ENCODE results near the gene ANKRD65. TPM values are rescaled to one million over a fixed set of nuclear protein-coding genes. Genes with fewer than 3 reads are reported as not detected.
"Not testable (repeated sequence)": the region's sequence is repeated elsewhere in the genome, so short reads cannot be mapped to it uniquely, and the experiment has no call there.

Gene ANKRD65
- total RNA-seq, 1 experiment from 2014 or later, result not detected

GRCh38 chr1:1403653-1404052 is 17.4 kb downstream of the ANKRD65 start:
- Histone ChIP-seq H3K9ac (ENCODE audit: low read length) (no peak overlapping the region), H3K4me1 (ENCODE audit: control insufficient read depth in 1 of 2, insufficient read depth in 2 of 2, low read length in 2 of 2) (peaks cover 23 to 50% of the 10 kb centered on the region in 2 experiments), H3K9me3 (ENCODE audit: control insufficient read depth in 1 of 2, insufficient read depth in 1 of 2, low read depth in 1 of 2, low read length in 2 of 2) (no peaks in the 10 kb centered on the region), H2AFZ (ENCODE audit: low read depth, low read length, poor library complexity, severe bottlenecking) (no peak overlapping the region), H3K36me3 (ENCODE audit: control insufficient read depth in 1 of 2, insufficient read depth in 2 of 2, low read length in 2 of 2) (peaks cover 17 to 42% of the 10 kb centered on the region in 2 experiments), H3K27me3 (ENCODE audit: insufficient read depth, low read length) (no peaks in the 10 kb centered on the region), H3K27ac (ENCODE audit: low read depth, low read length) (no peak overlapping the region), H3K4me2 (ENCODE audit: low read length) (no peak overlapping the region), H4K20me1 (ENCODE audit: insufficient read depth) (peaks cover 9% of the 10 kb centered on the region; the same call in 1 of the 2 replicates), H3K9me2 (ENCODE audit: insufficient read depth) (no peaks in the 10 kb centered on the region), H3K79me2 (ENCODE audit: insufficient read depth, low read length) (peaks cover 85% of the 10 kb centered on the region), H3K4me3 (replicated peaks in 1 of 2; ENCODE audit: low read depth in 1 of 2, low read length in 2 of 2) (no peak overlapping the region)
- TF ChIP-seq SP1 (IDR thresholded peaks at IDR 0.05; ENCODE audit: low read depth) (no peak), TCF7L2 (IDR thresholded peaks at IDR 0.05; ENCODE audit: borderline replicate concordance, extremely low read depth, insufficient read depth, insufficient read length) (no peak), POLR2AphosphoS5 (IDR thresholded peaks at IDR 0.05; ENCODE audit: low read depth, low read length) (no peak), CTCF (IDR thresholded peaks at IDR 0.05 in 2 of 3, conservative IDR thresholded peaks at IDR 0.05 in 1 of 3; ENCODE audit: borderline replicate concordance in 1 of 3, insufficient read depth in 1 of 3, low read depth in 2 of 3, low read length in 2 of 3) (no peak), ZFX (IDR thresholded peaks at IDR 0.05) (no peak), RAD21 (IDR thresholded peaks at IDR 0.05; ENCODE audit: low read depth) (no peak)
- BruUV-seq (replicated peaks), result no TSS peak
- intact Hi-C loops (cut with micrococcal nuclease), result loop anchor here (2.0 kb wide), 1 partner anchor 37 kb away; no protein-coding TSS in a partner anchor
- DNase-seq (ENCODE audit: low read depth, low spot score) (no peak), ATAC-seq (no peak)
- CTCF ChIA-PET, result no interaction called here
- RAD21 ChIA-PET (ENCODE audit: low non-redundant PET in 1 of 2, low total read pairs in 2 of 2, uncharacterized antibody in 2 of 2, unreplicated experiment in 2 of 2), result no interaction called here
- POLR2A ChIA-PET, result no interaction called here

GRCh38 chr1:1402901-1403392 is 18.1 kb downstream of the ANKRD65 start:
- ATAC-seq; H3K4me3 ChIP-seq (replicated peaks in 1 of 2; ENCODE audit: low read depth in 1 of 2, low read length in 2 of 2); H3K4me2 ChIP-seq (ENCODE audit: low read length); H2AFZ ChIP-seq (ENCODE audit: low read depth, low read length, poor library complexity, severe bottlenecking); POLR2A ChIA-PET; H3K9ac ChIP-seq (ENCODE audit: low read length); BruUV-seq (replicated peaks); RAD21 ChIA-PET (ENCODE audit: low non-redundant PET in 1 of 2, low total read pairs in 2 of 2, uncharacterized antibody in 2 of 2, unreplicated experiment in 2 of 2); H3K27me3 ChIP-seq (ENCODE audit: insufficient read depth, low read length); H3K9me3 ChIP-seq (ENCODE audit: control insufficient read depth in 1 of 2, insufficient read depth in 1 of 2, low read depth in 1 of 2, low read length in 2 of 2); H3K9me2 ChIP-seq (ENCODE audit: insufficient read depth); H4K20me1 ChIP-seq (ENCODE audit: insufficient read depth); DNase-seq (ENCODE audit: low read depth, low spot score): not testable (repeated sequence)
- intact Hi-C loops (cut with micrococcal nuclease), result loop anchor here (2.0 kb wide), 1 partner anchor 38 kb away; no protein-coding TSS in a partner anchor
- CTCF ChIA-PET, result interaction anchor here (1.0 to 1.6 kb wide), 3 partner anchors 13 to 38 kb away, joined by 4 to 9 read pairs (median 5); partner anchors contain the start of gene AURKAIP1
- peaks cover 85% of the 10 kb centered on the region for H3K79me2 ChIP-seq (ENCODE audit: insufficient read depth, low read length)
- H3K36me3 ChIP-seq (ENCODE audit: control insufficient read depth in 1 of 2, insufficient read depth in 2 of 2, low read length in 2 of 2), result peaks cover 17 to 43% of the 10 kb centered on the region in 2 experiments
- H3K27ac ChIP-seq (ENCODE audit: low read depth, low read length), result 0 out of 2 replicates have a peak overlapping the region, but pooled peaks have one; percentile 86
- peaks cover 19 to 49% of the 10 kb centered on the region in 2 experiments for H3K4me1 ChIP-seq (ENCODE audit: control insufficient read depth in 1 of 2, insufficient read depth in 2 of 2, low read length in 2 of 2)
